CD4-positive, alpha-beta memory T cell (primary cell): ENCODE results near the gene RAD9A. TPM values are rescaled to one million over a fixed set of nuclear protein-coding genes. Genes with fewer than 3 reads are reported as not detected.

Experiments
- CTCF ChIA-PET: fragments of 350-600 bp; sonication (Branson Sonifier 250); formaldehyde crosslinking; loops from one replicate; lab custom pipeline; 2021; ENCODE audit warnings: inconsistent platforms; ENCODE audit not compliant: partially characterized antibody; lab: Charles Lee
- POLR2A ChIA-PET: fragments of 350-600 bp; sonication (Branson Sonifier 250); formaldehyde crosslinking; loops from one replicate; lab custom pipeline; 2021; ENCODE audit not compliant: partially characterized antibody; lab: Charles Lee
- DNase-seq, 5 donors: peaks; one replicate each; pipeline versions ENCODE4 v3.0.0 to v3.0.0-alpha.2; 2020 to 2022; ENCODE audit warnings: mixed read lengths in 1 of 5
- H3K27ac ChIP-seq: one replicate; pipeline ENCODE4 v1.7.0; 2013; ENCODE audit warnings: low read depth, low read length
- H3K27me3 ChIP-seq: 2 replicates; pipeline ENCODE4 v1.7.0; 2013; ENCODE audit warnings: mild to moderate bottlenecking, low read length, moderate library complexity; ENCODE audit not compliant: insufficient read depth
- H3K36me3 ChIP-seq: 2 replicates; pipeline ENCODE4 v1.7.0; 2013; ENCODE audit warnings: mild to moderate bottlenecking, low read length, moderate library complexity; ENCODE audit not compliant: insufficient read depth
- H3K4me1 ChIP-seq: 2 replicates; pipeline ENCODE4 v1.7.0; 2013; ENCODE audit warnings: mild to moderate bottlenecking, low read length, moderate library complexity; ENCODE audit not compliant: insufficient read depth
- H3K4me3 ChIP-seq, 2 donors: one replicate each; pipeline ENCODE4 v1.7.0; 2013; ENCODE audit warnings: low read length in 2 of 2, mild to moderate bottlenecking in 1 of 2
- H3K9me3 ChIP-seq, 2 donors: one replicate each; pipeline ENCODE4 v1.7.0; 2013; ENCODE audit warnings: low read length in 2 of 2, control low read depth in 1 of 2; ENCODE audit not compliant: control insufficient read depth in 1 of 2
- H3K27ac Mint-ChIP-seq, 7 donors: one replicate each; pipeline ENCODE4 v1.8.0; 2020 to 2021; ENCODE audit warnings: mixed read lengths in 7 of 7, mild to moderate bottlenecking in 6 of 7, inconsistent platforms in 3 of 7, moderate library complexity in 3 of 7
- H3K27me3 Mint-ChIP-seq, 2 donors: one replicate each; pipeline ENCODE4 v1.8.0; 2020 to 2021; ENCODE audit warnings: mixed read lengths in 2 of 2
- H3K36me3 Mint-ChIP-seq, 2 donors: one replicate each; pipeline ENCODE4 v1.8.0; 2020 to 2021; ENCODE audit warnings: mixed read lengths in 2 of 2, inconsistent platforms in 1 of 2, mild to moderate bottlenecking in 1 of 2
- H3K4me1 Mint-ChIP-seq, 4 donors: one replicate each; pipeline ENCODE4 v1.8.0; 2020 to 2021; ENCODE audit warnings: mixed read lengths in 4 of 4, mild to moderate bottlenecking in 1 of 4
- H3K4me3 Mint-ChIP-seq, 8 donors: one replicate each; pipeline ENCODE4 v1.8.0; 2020 to 2021; ENCODE audit warnings: mixed read lengths in 8 of 8, mild to moderate bottlenecking in 7 of 8, moderate library complexity in 6 of 8, inconsistent platforms in 3 of 8
- H3K9me3 Mint-ChIP-seq, 8 donors: one replicate each; pipeline ENCODE4 v1.8.0; 2020 to 2021; ENCODE audit warnings: mixed read lengths in 8 of 8, mild to moderate bottlenecking in 5 of 8, inconsistent platforms in 3 of 8, moderate library complexity in 1 of 8
- intact Hi-C: fragments of 100-400 bp; cut with micrococcal nuclease; formaldehyde crosslinking; loops from one replicate; pipeline ENCODE4 v1.15.1; 2023
- polyA plus RNA-seq, 2 donors: library from polyadenylated mRNA; unstranded; fragments of 300-500 nt; fragmentation: Illumina TruSeq; gene quantifications; one replicate each; pipeline ENCODE4 v1.2.3, GENCODE V29; 2021
- total RNA-seq, 2 experiments: library from RNA; stranded (reverse); gene quantifications; one replicate each; pipeline ENCODE4 v1.2.3, GENCODE V29; 2021

Gene RAD9A
- total and polyA plus RNA-seq, 4 experiments from 2014 or later: 6.7 to 55.9 (median 30.0) TPM

GRCh38 chr11:67410984-67411784 is 19.4 kb downstream of the RAD9A start:
- peaks cover 13% of the 10 kb centered on the region in 2 donors for H3K36me3 Mint-ChIP-seq
- no peaks in the 10 kb centered on the region for H3K9me3 ChIP-seq
- H3K4me1 ChIP-seq: peaks cover 93% of the 10 kb centered on the region
- no peak for DNase-seq
- H3K4me1 Mint-ChIP-seq: peaks cover 49 to 88% (median 73%) of the 10 kb centered on the region in 4 donors
- peak overlapping the region in 7 of 8 donors; percentile 22 to 97 (median 87) for H3K4me3 Mint-ChIP-seq
- H3K4me3 ChIP-seq: no peak overlapping the region
- ChIA-PET POLR2A (interaction anchor here (0.8 to 31.8 kb wide), 12 partner anchors 9 to 122 kb away, joined by 3 to 2262 read pairs (median 5); partner anchors contain the start of genes AIP, ANKRD13D, CORO1B and POLD4), CTCF (interaction anchor here (1.2 to 4.4 kb wide), 2 partner anchors 8 to 59 kb away, joined by 3 to 34 read pairs; partner anchors contain the start of genes PPP1CA and TBC1D10C)
- H3K27ac Mint-ChIP-seq: peak overlapping the region in 6 of 7 donors; percentile 17 to 98 (median 62)
- H3K27ac ChIP-seq: peak overlapping the region; percentile 17
- no peaks in the 10 kb centered on the region for H3K27me3 ChIP-seq
- H3K27me3 Mint-ChIP-seq: no peaks in the 10 kb centered on the region
- peaks cover 0 to 2% (median 0%) of the 10 kb centered on the region in 8 donors for H3K9me3 Mint-ChIP-seq
- H3K36me3 ChIP-seq: peaks cover 13% of the 10 kb centered on the region
- intact Hi-C loops: no loop called here

GRCh38 chr11:67411785-67412152 is 20.0 kb downstream of the RAD9A start:
- H3K4me1 ChIP-seq: peaks cover 93% of the 10 kb centered on the region

GRCh38 chr11:67412495-67413179 is 20.9 kb downstream of the RAD9A start:
- Histone ChIP-seq H3K27ac (no peak overlapping the region), H3K9me3 (no peaks in the 10 kb centered on the region), H3K4me3 (no peak overlapping the region), H3K4me1 (peaks cover 93% of the 10 kb centered on the region), H3K36me3 (peaks cover 5% of the 10 kb centered on the region), H3K27me3 (no peaks in the 10 kb centered on the region)
- ChIA-PET CTCF (interaction anchor here (0.8 to 4.4 kb wide), 5 partner anchors 10 to 61 kb away, joined by 3 to 34 read pairs (median 5); partner anchors contain the start of genes PPP1CA, PTPRCAP and TBC1D10C), POLR2A (interaction anchor here (0.9 to 31.8 kb wide), 11 partner anchors 8 to 472 kb away, joined by 3 to 2262 read pairs (median 6); partner anchors contain the start of genes AIP, CORO1B, POLD4 and PPP1CA)
- intact Hi-C loops: no loop called here
- Mint-ChIP-seq H3K9me3 (peaks cover 0 to 2% (median 0%) of the 10 kb centered on the region in 8 donors), H3K27ac (peak overlapping the region in 4 of 7 donors; percentile 8 to 82 (median 52)), H3K36me3 (peaks cover 3 to 4% of the 10 kb centered on the region in 2 donors), H3K27me3 (no peaks in the 10 kb centered on the region), H3K4me3 (peak overlapping the region in 3 of 8 donors; percentile 20 to 61 (median 35)), H3K4me1 (peaks cover 49 to 86% (median 72%) of the 10 kb centered on the region in 4 donors)
- DNase-seq: no peak

More at GRCh38 chr11:67411785-67412152, 20.0 kb downstream of the RAD9A start:
- ChIA-PET CTCF (interaction anchor here (1.2 to 4.4 kb wide), 2 partner anchors 9 to 60 kb away, joined by 3 to 34 read pairs; partner anchors contain the start of genes PPP1CA and TBC1D10C), POLR2A (interaction anchor here (0.8 to 31.8 kb wide), 12 partner anchors 9 to 123 kb away, joined by 3 to 2262 read pairs (median 5); partner anchors contain the start of genes AIP, ANKRD13D, CORO1B and POLD4)
- intact Hi-C loops: no loop called here
- Histone ChIP-seq H3K9me3 (no peaks in the 10 kb centered on the region), H3K36me3 (peaks cover 8% of the 10 kb centered on the region), H3K27ac (no peak overlapping the region), H3K27me3 (no peaks in the 10 kb centered on the region), H3K4me3 (no peak overlapping the region)
- H3K4me1 Mint-ChIP-seq: peaks cover 50 to 88% (median 73%) of the 10 kb centered on the region in 4 donors
- H3K4me3 Mint-ChIP-seq: peak overlapping the region in 5 of 8 donors; percentile 17 to 54 (median 43)
- H3K27me3 Mint-ChIP-seq: no peaks in the 10 kb centered on the region
- peaks cover 0 to 2% (median 0%) of the 10 kb centered on the region in 8 donors for H3K9me3 Mint-ChIP-seq
- H3K36me3 Mint-ChIP-seq: peaks cover 8 to 10% of the 10 kb centered on the region in 2 donors
- peak overlapping the region in 4 of 7 donors; percentile 17 to 98 (median 66) for H3K27ac Mint-ChIP-seq
- no peak for DNase-seq

- CTCF ChIA-PET: interaction anchor here (0.8 to 4.4 kb wide), 5 partner anchors 11 to 55 kb away, joined by 3 to 34 read pairs (median 5); partner anchors contain the start of genes PPP1CA, PTPRCAP and TBC1D10C
- peak overlapping the region in 4 of 8 donors; percentile 2 to 62 (median 52) for H3K4me3 Mint-ChIP-seq
Measured at GRCh38 chr11:67413266-67413849, 21.6 kb downstream of the RAD9A start.

GRCh38 chr11:67415501-67416304 is 23.9 kb downstream of the RAD9A start, which contains the start of gene CARNS1:
CARNS1 (plus strand) TSS chr11:67415678; CDS start chr11:67416200, 522 bp downstream.
- H3K27ac ChIP-seq: peak within 1 kb of the TSS; percentile 53
- H3K4me3 Mint-ChIP-seq: peak within 1 kb of the TSS; percentile 82 to 98 (median 87)
- POLR2A ChIA-PET: interaction anchor here (1.2 to 31.8 kb wide), 7 partner anchors 16 to 53 kb away, joined by 3 to 2262 read pairs (median 13); partner anchors contain the start of genes CORO1B, PPP1CA, PTPRCAP and RAD9A
- H3K27me3 Mint-ChIP-seq: no peaks in the 10 kb centered on the region
- no peak for DNase-seq
- CTCF ChIA-PET: interaction anchor here (0.6 to 6.4 kb wide), 5 partner anchors 12 to 53 kb away, joined by 3 to 63 read pairs (median 5); partner anchors contain the start of genes PPP1CA, PTPRCAP, TBC1D10C and TMEM134
- no peaks in the 10 kb centered on the region for H3K36me3 Mint-ChIP-seq
- H3K9me3 ChIP-seq: no peaks in the 10 kb centered on the region
- peaks cover 0 to 2% (median 0%) of the 10 kb centered on the region in 8 donors for H3K9me3 Mint-ChIP-seq
- intact Hi-C loops: loop anchor here (2.0 kb wide), 1 partner anchor 53 kb away; the partner anchor contains the start of gene TMEM134
- no peaks in the 10 kb centered on the region for H3K27me3 ChIP-seq
- H3K27ac Mint-ChIP-seq: peak within 1 kb of the TSS; percentile 92 to 98 (median 97)
- peaks cover 91% of the 10 kb centered on the region for H3K4me1 ChIP-seq
- H3K36me3 ChIP-seq: no peaks in the 10 kb centered on the region
- H3K4me3 ChIP-seq: peak within 1 kb of the TSS in 1 of 2 donors; percentile 15
- H3K4me1 Mint-ChIP-seq: peaks cover 39 to 84% (median 66%) of the 10 kb centered on the region in 4 donors

More at GRCh38 chr11:67413266-67413849, 21.6 kb downstream of the RAD9A start:
- DNase-seq: no peak
- Histone ChIP-seq H3K27me3 (no peaks in the 10 kb centered on the region), H3K9me3 (no peaks in the 10 kb centered on the region), H3K36me3 (peaks cover 5% of the 10 kb centered on the region), H3K4me3 (no peak overlapping the region), H3K4me1 (peaks cover 93% of the 10 kb centered on the region), H3K27ac (no peak overlapping the region)
- intact Hi-C loops: no loop called here
- Mint-ChIP-seq H3K27ac (peak overlapping the region in 6 of 7 donors; percentile 19 to 77 (median 43)), H3K36me3 (peaks cover 3% of the 10 kb centered on the region in 2 donors), H3K27me3 (no peaks in the 10 kb centered on the region), H3K9me3 (peaks cover 0 to 2% (median 0%) of the 10 kb centered on the region in 8 donors), H3K4me1 (peaks cover 48 to 86% (median 71%) of the 10 kb centered on the region in 4 donors)
- POLR2A ChIA-PET: interaction anchor here (0.6 to 31.8 kb wide), 11 partner anchors 7 to 471 kb away, joined by 3 to 2262 read pairs (median 6); partner anchors contain the start of genes AIP, CORO1B, PPP1CA and PTPRCAP
